SK-MEL-5 (cell line): ENCODE data around the gene NEDD4L. TPM values are rescaled to one million over a fixed set of nuclear protein-coding genes. Genes with fewer than 3 reads are reported as not detected.

ENCODE experiments used
- DNase-seq: peaks from one replicate; pipeline ENCODE4 v3.0.0-alpha.2; 2016; ENCODE audit warnings: low read depth, low spot score
- in situ Hi-C: cut with HindIII; loops from 2 replicates; pipeline ENCODE4 v1.10.0; 2016; ENCODE audit warnings: low sequenced_read_pairs, high pct_unique_total_duplicates, low pct_unique_long_range_greater_than_20kb
- total RNA-seq: library from RNA; depleted of rRNA; stranded (reverse); fragments of >200 nt; shearing (Covaris generic); gene quantifications from 2 replicates; pipeline ENCODE4 v1.2.3, GENCODE V29; 2014

The NEDD4L gene
- total RNA-seq, 1 experiment from 2014 or later = 215 TPM

DNA sequence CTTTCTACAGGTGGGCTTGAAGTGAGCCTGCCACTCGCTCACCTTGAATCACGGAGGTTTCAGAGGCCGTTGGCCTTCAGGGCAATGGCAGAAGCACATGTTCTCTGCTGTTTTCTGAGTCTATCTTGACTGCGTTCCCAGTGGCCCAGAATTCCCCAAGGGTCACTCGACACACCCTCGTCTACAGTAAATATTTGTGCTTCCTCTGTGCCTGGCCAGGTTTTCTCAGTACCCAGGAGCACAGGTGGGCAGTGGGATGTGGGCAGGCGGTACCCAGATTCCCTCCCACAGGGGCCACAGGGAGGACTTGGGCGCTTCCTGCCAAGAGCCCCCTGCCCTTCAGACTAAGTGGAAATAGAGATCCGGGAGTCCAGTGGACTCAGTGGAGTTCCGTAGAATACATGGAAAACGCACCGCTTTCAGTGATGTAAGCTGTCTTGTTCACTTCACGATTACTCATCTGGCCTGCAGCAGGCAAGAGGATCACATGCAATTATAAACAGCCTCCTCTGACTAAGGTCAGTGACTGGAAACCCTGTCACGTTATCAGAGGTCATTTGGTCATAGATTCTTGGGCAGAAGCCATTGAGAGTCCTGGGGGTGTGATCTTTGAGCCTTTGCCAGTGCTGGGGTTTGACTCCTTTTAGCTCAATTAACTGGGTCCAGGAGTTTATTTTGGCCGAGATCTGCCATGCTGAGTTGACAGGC is 179.8 kb downstream of the NEDD4L start:
- in situ Hi-C loops = no loop called here
- DNase-seq = peak; percentile 91

DNA sequence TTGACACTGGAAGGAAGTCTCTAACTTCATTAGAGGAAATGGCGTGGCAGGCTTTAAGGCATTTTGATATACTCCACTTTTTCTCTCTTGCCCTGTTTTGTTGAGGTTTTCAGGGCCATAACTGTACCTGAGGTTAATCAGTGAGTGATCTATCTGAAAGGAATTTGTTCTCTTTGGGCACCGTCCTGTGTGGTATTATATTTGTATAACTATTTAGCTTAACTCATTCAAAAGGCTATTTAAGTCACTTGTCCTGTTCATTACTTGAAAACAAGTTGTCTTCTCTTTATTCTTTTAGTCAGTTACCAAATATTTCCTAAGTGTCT is 180.4 kb downstream of the NEDD4L start:
- in situ Hi-C loops = no loop called here
- no peak for DNase-seq

DNA sequence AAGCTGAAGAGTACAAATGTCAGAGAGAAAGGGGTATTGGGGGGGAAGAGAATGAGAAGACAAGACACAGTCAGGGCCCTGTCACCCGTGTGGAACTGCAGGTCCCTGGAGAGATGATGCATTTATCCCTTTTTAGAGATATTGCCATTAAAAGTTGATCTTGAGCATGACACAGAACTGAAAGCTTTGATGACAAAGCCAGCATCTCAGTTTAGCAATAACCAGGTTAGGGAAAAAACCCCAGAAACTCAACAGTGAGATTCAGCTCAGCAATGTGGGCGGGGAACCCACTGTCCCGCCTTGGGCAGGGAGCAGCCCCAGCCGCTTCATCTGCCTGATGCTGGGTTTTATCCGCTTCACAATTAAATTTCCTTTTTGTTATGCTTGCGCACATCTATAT is 181.1 kb downstream of the NEDD4L start:
- DNase-seq = no peak
- in situ Hi-C loops = no loop called here

DNA sequence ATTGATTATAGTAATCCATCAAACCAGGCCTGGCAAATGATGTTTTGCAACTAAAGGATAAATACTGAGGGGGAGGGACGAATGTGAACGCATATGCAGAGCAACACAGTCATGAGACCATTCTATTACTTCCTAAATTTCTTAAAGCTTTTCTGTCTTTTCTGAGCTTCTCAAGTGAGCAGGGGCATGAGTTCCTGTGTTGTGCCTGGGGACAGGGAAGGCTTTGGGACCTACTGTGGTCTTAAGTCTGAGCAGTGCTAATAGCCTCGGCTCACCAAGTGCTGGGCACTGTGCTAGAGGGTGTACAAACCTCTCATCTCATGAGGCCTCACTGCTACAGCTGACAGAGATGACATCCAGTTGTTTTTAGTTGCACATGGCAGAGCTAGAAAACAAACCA is 182.4 kb downstream of the NEDD4L start:
- DNase-seq = no peak
- in situ Hi-C loops = no loop called here

GRCh38 chr18:58227361-58227930 is 183.4 kb downstream of the NEDD4L start:
- DNase-seq = no peak
- in situ Hi-C loops = no loop called here

- DNase-seq = no peak
- in situ Hi-C loops = no loop called here
These were observed 184.2 kb downstream of the NEDD4L start for GRCh38 chr18:58228176-58228575.

DNA sequence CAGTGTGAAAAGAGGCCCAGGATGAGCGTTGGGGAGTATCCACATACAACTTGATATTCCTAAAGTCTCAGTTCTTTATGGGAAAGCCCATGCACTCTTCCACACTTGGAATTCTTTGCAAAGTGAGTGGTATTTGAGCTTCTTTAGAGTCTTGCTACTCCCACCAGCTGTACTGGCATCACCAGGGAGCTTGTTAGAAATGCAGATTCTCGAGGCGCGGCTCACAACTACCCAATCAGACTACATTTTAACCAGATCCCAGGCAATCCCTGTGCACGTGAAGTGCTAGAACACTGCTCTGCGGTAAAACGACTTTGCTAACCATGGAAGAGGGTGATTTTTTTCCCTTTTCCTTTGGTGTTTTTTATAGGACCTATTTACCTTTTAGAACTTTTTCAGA is 184.7 kb downstream of the NEDD4L start:
- no peak for DNase-seq
- in situ Hi-C loops = no loop called here

DNA sequence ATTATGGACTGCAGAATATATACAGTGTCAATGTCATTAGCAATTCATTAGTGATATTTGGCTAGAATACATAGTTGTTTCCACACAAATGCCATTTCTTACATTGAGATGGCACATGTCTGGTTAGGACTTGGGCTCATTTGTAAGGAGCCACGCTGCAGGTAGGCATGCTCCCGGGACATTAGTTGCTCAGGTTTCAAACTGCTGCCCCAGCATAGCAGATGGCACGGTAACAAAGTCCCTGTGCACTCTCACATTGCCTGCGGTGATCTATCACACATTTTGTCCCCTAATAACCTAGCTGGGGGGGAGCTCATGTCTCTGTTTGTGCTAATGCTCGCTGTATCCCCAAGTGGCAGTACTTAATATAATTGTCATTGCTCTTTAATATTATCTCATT is 185.1 kb downstream of the NEDD4L start:
- DNase-seq = no peak
- in situ Hi-C loops = no loop called here

DNA sequence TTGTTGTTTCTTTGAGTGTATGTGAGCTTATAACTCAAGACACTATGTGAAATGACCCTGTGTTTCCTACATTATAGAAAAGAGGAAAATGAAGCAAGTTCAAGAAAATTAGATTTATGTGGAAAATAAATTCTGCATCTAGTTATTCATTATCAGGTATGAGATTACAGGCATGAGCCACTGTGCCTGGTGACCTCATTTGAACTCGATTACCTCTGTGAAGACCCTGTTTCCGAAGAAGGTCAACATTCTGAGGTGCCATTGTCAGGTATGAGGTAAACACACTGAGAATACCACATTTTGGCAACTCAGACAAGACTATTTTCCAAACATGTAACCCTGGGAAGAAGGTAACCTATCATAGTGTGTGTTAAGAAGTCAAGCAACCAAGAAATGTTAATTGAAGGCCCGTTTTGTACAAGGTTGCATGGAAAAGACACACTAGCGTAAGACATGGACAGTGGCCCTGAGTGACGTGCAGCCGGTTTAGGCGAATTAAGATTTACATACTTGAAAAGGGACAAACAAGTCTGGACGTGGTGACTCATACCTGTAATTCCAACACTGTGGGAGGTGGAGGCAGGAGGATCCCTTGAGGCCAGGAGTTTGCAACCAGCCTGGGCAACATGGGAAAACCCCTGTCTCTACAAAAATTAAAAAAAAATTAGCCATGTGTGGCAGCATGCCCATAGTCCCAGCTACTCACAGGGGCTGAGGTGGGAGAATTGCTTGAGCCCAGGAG is 186.6 kb downstream of the NEDD4L start:
- in situ Hi-C loops = no loop called here

GRCh38 chr18:58231930-58232329 is 187.9 kb downstream of the NEDD4L start:
- in situ Hi-C loops = no loop called here
- DNase-seq = peak; percentile 50

More for the DNA sequence above, 186.6 kb downstream of the NEDD4L start:
- DNase-seq = no peak

GRCh38 chr18:58232668-58233067 is 188.6 kb downstream of the NEDD4L start:
- no peak for DNase-seq
- in situ Hi-C loops = no loop called here

GRCh38 chr18:58234359-58234741 is 190.3 kb downstream of the NEDD4L start:
- in situ Hi-C loops = no loop called here
- no peak for DNase-seq

- in situ Hi-C loops = no loop called here
- DNase-seq = no peak
These were observed 191.0 kb downstream of the NEDD4L start for GRCh38 chr18:58235001-58235436.

DNA sequence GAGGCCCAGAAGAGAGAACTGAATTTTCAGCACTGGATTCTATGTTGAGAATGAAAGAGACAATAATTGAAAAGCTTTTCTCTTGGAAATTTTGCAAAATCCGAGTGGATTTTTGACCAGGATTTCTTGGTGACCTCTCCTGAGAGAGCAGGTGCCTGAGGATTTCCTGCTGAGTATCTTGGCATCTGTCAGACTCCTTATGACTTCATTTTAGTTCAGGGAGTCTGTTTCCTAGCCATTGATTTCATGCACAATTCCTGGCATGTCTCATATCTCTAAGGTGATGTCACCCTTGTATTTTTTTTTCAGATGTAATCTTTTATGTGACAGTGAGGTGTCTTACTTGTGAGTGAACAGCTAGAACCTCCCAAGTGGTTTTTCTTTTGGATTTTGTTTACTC is 195.9 kb downstream of the NEDD4L start:
- no peak for DNase-seq
- in situ Hi-C loops = no loop called here

DNA sequence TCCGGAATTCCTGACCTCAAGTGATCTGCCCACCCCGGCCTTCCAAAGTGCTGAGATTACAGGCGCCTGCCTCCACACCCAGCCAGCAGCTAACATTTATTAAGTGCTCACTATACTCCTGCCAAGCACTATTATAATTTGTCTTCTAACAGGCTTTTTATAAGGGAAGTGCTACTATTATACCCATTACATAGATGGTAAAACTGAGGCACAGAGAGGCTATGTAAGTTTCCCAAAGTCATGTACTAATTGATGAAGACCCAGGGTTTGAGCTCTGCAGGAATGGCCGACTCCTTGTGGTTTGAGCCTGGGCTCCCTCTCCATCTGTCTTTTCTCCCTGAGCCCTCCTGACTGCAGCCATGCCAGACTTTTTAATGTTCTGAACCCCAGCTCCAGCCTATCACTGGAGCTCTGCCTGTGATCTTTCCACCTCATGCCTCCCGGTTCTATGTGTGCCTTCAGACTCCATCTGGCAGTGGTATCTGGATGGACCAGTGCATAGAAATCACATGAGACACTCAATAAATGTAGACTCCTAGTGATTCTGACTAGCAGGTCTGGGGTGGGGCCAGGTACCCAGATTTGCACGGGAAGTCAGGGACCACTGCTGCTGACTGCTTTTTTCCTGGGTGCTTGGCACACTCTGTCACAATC is 197.1 kb downstream of the NEDD4L start:
- in situ Hi-C loops = no loop called here
- DNase-seq = no peak

DNA sequence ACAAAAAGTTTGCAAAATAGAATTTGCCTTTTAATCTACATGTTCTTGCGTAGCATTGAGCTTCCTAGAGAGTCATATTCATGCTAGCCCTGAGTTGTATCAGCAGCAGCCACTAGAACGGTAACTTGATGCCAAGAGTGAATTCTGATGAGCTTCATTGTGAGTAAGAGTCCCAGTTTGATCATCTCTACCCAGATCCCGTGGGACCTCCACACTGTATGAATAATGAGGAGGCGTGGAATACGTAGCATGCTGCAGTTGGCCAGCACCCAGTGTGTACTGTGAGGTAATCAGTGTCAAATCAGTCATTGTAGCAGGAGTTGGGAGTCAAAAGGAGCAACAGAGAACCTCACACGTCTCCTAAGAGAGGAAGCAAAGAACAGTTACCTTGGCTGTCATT is 197.9 kb downstream of the NEDD4L start:
- in situ Hi-C loops = no loop called here
- DNase-seq = peak; percentile 44

- in situ Hi-C loops = no loop called here
- DNase-seq = no peak
These were observed 198.4 kb downstream of the NEDD4L start for GRCh38 chr18:58242435-58242834.

DNA sequence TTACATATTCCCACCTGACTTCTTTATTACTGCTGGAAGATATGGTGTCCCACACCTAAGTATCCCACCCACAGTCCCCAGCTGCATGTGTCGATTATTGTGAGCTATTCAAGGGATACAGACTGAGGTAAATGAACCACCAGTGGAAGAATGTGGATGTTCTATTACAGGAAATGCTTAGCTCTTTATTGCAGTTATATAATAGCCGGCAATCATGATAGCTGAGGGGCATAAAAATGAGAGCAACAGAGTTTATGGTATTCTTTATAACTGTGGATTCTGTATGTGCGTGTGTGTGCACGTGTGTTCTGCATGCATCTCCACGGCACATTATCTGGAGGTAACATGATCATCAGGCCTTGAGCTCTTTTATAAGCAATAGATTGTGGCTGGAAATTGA is 198.9 kb downstream of the NEDD4L start:
- in situ Hi-C loops = no loop called here
- DNase-seq = no peak

- in situ Hi-C loops = no loop called here
- no peak for DNase-seq
These were observed 199.4 kb downstream of the NEDD4L start for GRCh38 chr18:58243401-58243800.
